HEK293T (cell line): ENCODE results near the gene NDUFC1.

Source experiments
- CTCF ChIA-PET: fragments of 350-600 bp; formaldehyde crosslinking; extraction: SDS; loops from one replicate; lab custom pipeline; 2021; ENCODE audit warnings: antibody characterized with exemption, inconsistent platforms; lab: Yijun Ruan, JAX
- POLR2A ChIA-PET: fragments of 350-600 bp; formaldehyde crosslinking; extraction: SDS; loops from one replicate; lab custom pipeline; 2020; ENCODE audit warnings: antibody characterized with exemption, inconsistent platforms; lab: Yijun Ruan, JAX
- DNase-seq: peaks from one replicate; pipeline ENCODE4 v3.0.0; 2012; ENCODE audit warnings: mixed read lengths; ENCODE audit errors: extremely low spot score
- ARNT ChIP-seq: fragments of 450-650 bp; IDR thresholded peaks from 2 replicates; pipeline ENCODE4 v1.6.1; 2017; ENCODE audit warnings: mild to moderate bottlenecking
- BHLHE40 ChIP-seq: fragments of 450-650 bp; IDR thresholded peaks from 2 replicates; pipeline ENCODE4 v1.6.1; 2016; ENCODE audit warnings: mild to moderate bottlenecking, moderate library complexity, borderline replicate concordance
- CTBP1 ChIP-seq: fragments of 450-650 bp; IDR thresholded peaks from 2 replicates; pipeline ENCODE4 v1.6.1; 2016; ENCODE audit warnings: borderline replicate concordance
- ELF4 ChIP-seq: fragments of 450-650 bp; IDR thresholded peaks from 2 replicates; pipeline ENCODE4 v1.6.1; 2017; ENCODE audit warnings: antibody characterized with exemption
- FOXA1 ChIP-seq: fragments of 450-650 bp; IDR thresholded peaks from 2 replicates; pipeline ENCODE4 v1.6.1; 2016; ENCODE audit warnings: mild to moderate bottlenecking
- FOXK2 ChIP-seq: fragments of 450-650 bp; IDR thresholded peaks from 2 replicates; pipeline ENCODE4 v1.6.1; 2016; ENCODE audit warnings: mild to moderate bottlenecking
- FOXM1 ChIP-seq: fragments of 450-650 bp; IDR thresholded peaks from 2 replicates; pipeline ENCODE4 v1.6.1; 2017; ENCODE audit warnings: mild to moderate bottlenecking, borderline replicate concordance
- HDGF ChIP-seq: fragments of 450-650 bp; IDR thresholded peaks from 2 replicates; pipeline ENCODE4 v1.6.1; 2017; ENCODE audit warnings: antibody characterized with exemption, borderline replicate concordance
- L3MBTL2 ChIP-seq: fragments of 450-650 bp; conservative IDR thresholded peaks from 2 replicates; pipeline ENCODE4 v1.6.1; 2016; ENCODE audit warnings: mild to moderate bottlenecking
- LEF1 ChIP-seq: fragments of 450-650 bp; IDR thresholded peaks from 2 replicates; pipeline ENCODE4 v1.6.1; 2017; ENCODE audit warnings: mild to moderate bottlenecking, borderline replicate concordance
- NFRKB ChIP-seq: fragments of 450-650 bp; IDR thresholded peaks from 2 replicates; pipeline ENCODE4 v1.6.1; 2016; ENCODE audit warnings: mild to moderate bottlenecking, moderate library complexity
- SP1 ChIP-seq: fragments of 450-650 bp; IDR thresholded peaks from 2 replicates; pipeline ENCODE4 v1.6.1; 2017
- SUZ12 ChIP-seq: fragments of 450-650 bp; IDR thresholded peaks from 2 replicates; pipeline ENCODE4 v1.6.1; 2016; ENCODE audit warnings: mild to moderate bottlenecking
- TARDBP ChIP-seq: fragments of 450-650 bp; IDR thresholded peaks from 2 replicates; pipeline ENCODE4 v1.6.1; 2016
- ZNF384 ChIP-seq: fragments of 450-650 bp; IDR thresholded peaks from 2 replicates; pipeline ENCODE4 v1.6.1; 2016
- TF ChIP-seq, protein P1 (sequence below): fragments of 450-650 bp; IDR thresholded peaks from 2 replicates; pipeline ENCODE4 v1.6.1; 2016

Gene NDUFC1

GRCh38 chr4:139243448-139244365 is 58.6 kb downstream of the NDUFC1 start:
- CTCF ChIA-PET: interaction anchor here (0.6 to 1.2 kb wide), 5 partner anchors 10 to 1644 kb away, joined by 3 to 6 read pairs (median 4); no protein-coding TSS in a partner anchor
- peak; percentile 28 for DNase-seq
- TF ChIP-seq SP1 (no peak), LEF1 (no peak), L3MBTL2 (peak; percentile 62), FOXK2 (no peak), ZNF384 (peak; percentile 76), ELF4 (no peak), HDGF (no peak), TARDBP (no peak), ARNT (no peak)
- TF ChIP-seq, protein P1, sequence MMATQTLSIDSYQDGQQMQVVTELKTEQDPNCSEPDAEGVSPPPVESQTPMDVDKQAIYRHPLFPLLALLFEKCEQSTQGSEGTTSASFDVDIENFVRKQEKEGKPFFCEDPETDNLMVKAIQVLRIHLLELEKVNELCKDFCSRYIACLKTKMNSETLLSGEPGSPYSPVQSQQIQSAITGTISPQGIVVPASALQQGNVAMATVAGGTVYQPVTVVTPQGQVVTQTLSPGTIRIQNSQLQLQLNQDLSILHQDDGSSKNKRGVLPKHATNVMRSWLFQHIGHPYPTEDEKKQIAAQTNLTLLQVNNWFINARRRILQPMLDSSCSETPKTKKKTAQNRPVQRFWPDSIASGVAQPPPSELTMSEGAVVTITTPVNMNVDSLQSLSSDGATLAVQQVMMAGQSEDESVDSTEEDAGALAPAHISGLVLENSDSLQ: peak; percentile 58; the same call in 1 of the 2 replicates
- POLR2A ChIA-PET: interaction anchor here (1.0 to 2.4 kb wide), 6 partner anchors 36 to 313 kb away, joined by 3 to 9 read pairs (median 4); partner anchors contain the start of genes ELF2, MGARP, NAA15 and SETD7

- POLR2A ChIA-PET: no interaction called here
These were observed 59.7 kb downstream of the NDUFC1 start for GRCh38 chr4:139242511-139243051.

DNA sequence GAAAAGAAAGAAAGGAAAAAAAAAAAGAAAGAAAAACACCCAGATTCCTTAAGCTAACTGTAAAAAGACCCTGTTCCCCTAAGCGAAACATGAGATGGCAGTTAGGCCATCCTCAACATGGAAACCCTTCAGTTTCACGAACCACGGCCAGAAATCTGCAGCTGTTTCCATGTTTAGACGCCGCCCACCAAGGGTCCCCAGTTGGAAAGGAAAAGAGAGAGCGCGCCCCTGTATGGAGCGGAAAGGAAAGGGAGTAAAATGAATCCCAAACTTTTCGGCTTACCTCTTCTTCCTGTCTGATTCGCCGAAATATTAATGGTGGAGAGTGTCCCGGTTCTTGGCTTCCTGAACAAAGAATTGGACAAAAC is 60.5 kb downstream of the NDUFC1 start:
- ChIA-PET POLR2A (no interaction called here), CTCF (interaction anchor here (0.6 to 1.5 kb wide), 2 partner anchors 12 to 341 kb away, joined by 3 read pairs; no protein-coding TSS in a partner anchor)
- no peak for DNase-seq
- TF ChIP-seq, protein P1: no peak
- TF ChIP-seq FOXK2 (no peak), TARDBP (no peak), LEF1 (no peak), SP1 (no peak), CTBP1 (no peak), FOXM1 (no peak), NFRKB (no peak), SUZ12 (no peak), BHLHE40 (no peak)

More at GRCh38 chr4:139242511-139243051, 59.7 kb downstream of the NDUFC1 start:
- CTCF ChIA-PET: interaction anchor here (1.0 to 1.5 kb wide), 3 partner anchors 9 to 340 kb away, joined by 3 to 6 read pairs (median 3); no protein-coding TSS in a partner anchor
- TF ChIP-seq FOXM1: no peak
- no peak for TF ChIP-seq BHLHE40
- TF ChIP-seq FOXK2: no peak
- no peak for TF ChIP-seq ARNT
- no peak for TF ChIP-seq L3MBTL2
- TF ChIP-seq NFRKB: no peak
- TF ChIP-seq TARDBP: no peak
- DNase-seq: no peak

- ChIA-PET POLR2A (no interaction called here), CTCF (interaction anchor here (0.6 to 1.5 kb wide), 4 partner anchors 11 to 341 kb away, joined by 3 to 4 read pairs (median 3); no protein-coding TSS in a partner anchor)
- TF ChIP-seq BHLHE40 (no peak), FOXA1 (no peak), SP1 (no peak), CTBP1 (no peak), NFRKB (no peak), FOXK2 (no peak), ARNT (no peak), L3MBTL2 (no peak), SUZ12 (no peak), HDGF (no peak), TARDBP (no peak), ZNF384 (no peak), FOXM1 (no peak), LEF1 (no peak), ELF4 (no peak)
- TF ChIP-seq, protein P1: no peak
- DNase-seq: no peak
These were observed 61.0 kb downstream of the NDUFC1 start for GRCh38 chr4:139241086-139241783.
